K562 (cell line): Measurements from ENCODE around the gene IMMP2L. TPM values are rescaled to one million over a fixed set of nuclear protein-coding genes. Genes with fewer than 3 reads are reported as not detected.

ENCODE experiments used
- ELK3 ChIP-seq: fragments of 450-650 bp; formaldehyde crosslinking; IDR thresholded peaks from 2 replicates; pipeline ENCODE4 v1.4.0; 2020; ENCODE audit warnings: mild to moderate bottlenecking
- IFI16 ChIP-seq: fragments of 250-450 bp; sonication (Bioruptor Pico); IDR thresholded peaks from 2 replicates; pipeline ENCODE4 v2.1.2; 2022; ENCODE audit warnings: mild to moderate bottlenecking, inconsistent platforms
- KDM1A ChIP-seq, 2 experiments: fragments of 450-650 bp; IDR thresholded peaks; 2 replicates each; pipeline ENCODE4 v1.6.1; 2016; ENCODE audit warnings: mild to moderate bottlenecking in 2 of 2
- NRF1 ChIP-seq, 2 experiments: fragments of 450-650 bp; IDR thresholded peaks in 1 of 2; conservative IDR thresholded peaks in 1 of 2; 2 replicates each; pipeline ENCODE4 v1.6.1; 2014; ENCODE audit warnings: mild to moderate bottlenecking in 2 of 2
- POLR3A ChIP-seq: IDR thresholded peaks from 2 replicates; pipeline ENCODE4 v1.6.1; 2011; ENCODE audit warnings: borderline replicate concordance, mild to moderate bottlenecking, moderate library complexity; ENCODE audit not compliant: insufficient read length, insufficient read depth; ENCODE audit errors: extremely low read depth
- RREB1 ChIP-seq: fragments of 250-450 bp; sonication (Bioruptor Pico); IDR thresholded peaks from 2 replicates; pipeline ENCODE4 v1.4.0; 2020
- SNAPC5 ChIP-seq: fragments of 250-450 bp; sonication (Bioruptor Pico); IDR thresholded peaks from 2 replicates; pipeline ENCODE4 v1.8.0; 2021; ENCODE audit warnings: moderate library complexity, mild to moderate bottlenecking, inconsistent platforms
- ZFX ChIP-seq: sonication (generic); formaldehyde crosslinking; IDR thresholded peaks from 2 replicates; pipeline ENCODE4 v1.8.0; 2022; ENCODE audit warnings: mild to moderate bottlenecking, missing genetic modification reagents, moderate library complexity
- ZNF507 ChIP-seq: conservative IDR thresholded peaks from 2 replicates; pipeline ENCODE4 v1.6.1; 2017; ENCODE audit warnings: missing genetic modification characterization, missing compliant biosample characterization
- polyA plus RNA-seq, 8 experiments: library from polyadenylated mRNA; depleted of rRNA in 4 of 8; stranded (reverse) in 5 of 8; unstranded in 3 of 8; fragments of >200 nt; fragmentation: Nextera tagmentation in 2 of 8; fragmentation: Illumina TruSeq in 1 of 8; extraction: Ambion mirVana in 2 of 8; extraction: Trizol in 1 of 8; gene quantifications; 2 replicates each; pipeline versions ENCODE4 v1.2.1 to v1.2.3, GENCODE V29; 2011 to 2014; ENCODE audit warnings: inconsistent platforms in 1 of 8, missing spikeins in 1 of 8
- total RNA-seq, 7 experiments: library from RNA; depleted of rRNA in 6 of 7; stranded (reverse); fragments of >200 nt in 6 of 7; fragmentation: Illumina TruSeq in 2 of 7; extraction: Trizol in 2 of 7; gene quantifications; 2 replicates each; pipeline versions ENCODE4 v1.2.1 to v1.2.3, GENCODE V29; 2011 to 2021; ENCODE audit warnings: low replicate concordance in 1 of 7

IMMP2L gene
- total and polyA plus RNA-seq, 9 of the 15 experiments (the other 6 are each of a cell fraction or from before 2014, with no cell fraction given), result 29.7 to 116 (median 53.0) TPM

- no peak for TF ChIP-seq RREB1 (CRISPR knock-in tag)
- no peak for TF ChIP-seq POLR3A
- TF ChIP-seq ZNF507, result no peak
- TF ChIP-seq SNAPC5 (CRISPR knock-in tag), result no peak
- TF ChIP-seq IFI16 (CRISPR knock-in tag), result no peak
- TF ChIP-seq ELK3 (CRISPR knock-in tag), result no peak
- TF ChIP-seq ZFX, result no peak
- TF ChIP-seq KDM1A (IDR thresholded peaks at IDR 0.05), result no peak
- TF ChIP-seq NRF1 (conservative IDR thresholded peaks at IDR 0.05 in 1 of 2, IDR thresholded peaks at IDR 0.05 in 1 of 2), result no peak
- TF ChIP-seq, all 486 proteins: peak for 0
These were observed 290.2 kb downstream of the IMMP2L start (continued) for GRCh38 chr7:111272092-111272491.
